ENCODE data around the gene EIF4H.

GRCh38 chr7:74233655-74234285 lies 59.6 kb downstream of the EIF4H start:
- TF ChIP-seq CTCF (IDR thresholded peaks at IDR 0.05) (no peak), ZFX (IDR thresholded peaks at IDR 0.05; ENCODE audit: borderline replicate concordance) (no peak)
